HEK293T (cell line): ENCODE measurements around the gene GALNT18.

ENCODE experiments used
- CTCF ChIA-PET: fragments of 350-600 bp; formaldehyde crosslinking; extraction: SDS; loops from one replicate; lab custom pipeline; 2021; ENCODE audit warnings: antibody characterized with exemption, inconsistent platforms; lab: Yijun Ruan, JAX
- POLR2A ChIA-PET: fragments of 350-600 bp; formaldehyde crosslinking; extraction: SDS; loops from one replicate; lab custom pipeline; 2020; ENCODE audit warnings: antibody characterized with exemption, inconsistent platforms; lab: Yijun Ruan, JAX
- DNase-seq: peaks from one replicate; pipeline ENCODE4 v3.0.0; 2012; ENCODE audit warnings: mixed read lengths; ENCODE audit errors: extremely low spot score
- ARNT ChIP-seq: fragments of 450-650 bp; IDR thresholded peaks from 2 replicates; pipeline ENCODE4 v1.6.1; 2017; ENCODE audit warnings: mild to moderate bottlenecking
- BHLHE40 ChIP-seq: fragments of 450-650 bp; IDR thresholded peaks from 2 replicates; pipeline ENCODE4 v1.6.1; 2016; ENCODE audit warnings: mild to moderate bottlenecking, moderate library complexity, borderline replicate concordance
- CTBP1 ChIP-seq: fragments of 450-650 bp; IDR thresholded peaks from 2 replicates; pipeline ENCODE4 v1.6.1; 2016; ENCODE audit warnings: borderline replicate concordance
- ELF4 ChIP-seq: fragments of 450-650 bp; IDR thresholded peaks from 2 replicates; pipeline ENCODE4 v1.6.1; 2017; ENCODE audit warnings: antibody characterized with exemption
- FOXA1 ChIP-seq: fragments of 450-650 bp; IDR thresholded peaks from 2 replicates; pipeline ENCODE4 v1.6.1; 2016; ENCODE audit warnings: mild to moderate bottlenecking
- FOXK2 ChIP-seq: fragments of 450-650 bp; IDR thresholded peaks from 2 replicates; pipeline ENCODE4 v1.6.1; 2016; ENCODE audit warnings: mild to moderate bottlenecking
- FOXM1 ChIP-seq: fragments of 450-650 bp; IDR thresholded peaks from 2 replicates; pipeline ENCODE4 v1.6.1; 2017; ENCODE audit warnings: mild to moderate bottlenecking, borderline replicate concordance
- HDGF ChIP-seq: fragments of 450-650 bp; IDR thresholded peaks from 2 replicates; pipeline ENCODE4 v1.6.1; 2017; ENCODE audit warnings: antibody characterized with exemption, borderline replicate concordance
- L3MBTL2 ChIP-seq: fragments of 450-650 bp; conservative IDR thresholded peaks from 2 replicates; pipeline ENCODE4 v1.6.1; 2016; ENCODE audit warnings: mild to moderate bottlenecking
- LEF1 ChIP-seq: fragments of 450-650 bp; IDR thresholded peaks from 2 replicates; pipeline ENCODE4 v1.6.1; 2017; ENCODE audit warnings: mild to moderate bottlenecking, borderline replicate concordance
- NFRKB ChIP-seq: fragments of 450-650 bp; IDR thresholded peaks from 2 replicates; pipeline ENCODE4 v1.6.1; 2016; ENCODE audit warnings: mild to moderate bottlenecking, moderate library complexity
- SP1 ChIP-seq: fragments of 450-650 bp; IDR thresholded peaks from 2 replicates; pipeline ENCODE4 v1.6.1; 2017
- SUZ12 ChIP-seq: fragments of 450-650 bp; IDR thresholded peaks from 2 replicates; pipeline ENCODE4 v1.6.1; 2016; ENCODE audit warnings: mild to moderate bottlenecking
- TARDBP ChIP-seq: fragments of 450-650 bp; IDR thresholded peaks from 2 replicates; pipeline ENCODE4 v1.6.1; 2016
- ZNF384 ChIP-seq: fragments of 450-650 bp; IDR thresholded peaks from 2 replicates; pipeline ENCODE4 v1.6.1; 2016
- TF ChIP-seq, protein P1 (sequence below): fragments of 450-650 bp; IDR thresholded peaks from 2 replicates; pipeline ENCODE4 v1.6.1; 2016

GALNT18 gene

DNA sequence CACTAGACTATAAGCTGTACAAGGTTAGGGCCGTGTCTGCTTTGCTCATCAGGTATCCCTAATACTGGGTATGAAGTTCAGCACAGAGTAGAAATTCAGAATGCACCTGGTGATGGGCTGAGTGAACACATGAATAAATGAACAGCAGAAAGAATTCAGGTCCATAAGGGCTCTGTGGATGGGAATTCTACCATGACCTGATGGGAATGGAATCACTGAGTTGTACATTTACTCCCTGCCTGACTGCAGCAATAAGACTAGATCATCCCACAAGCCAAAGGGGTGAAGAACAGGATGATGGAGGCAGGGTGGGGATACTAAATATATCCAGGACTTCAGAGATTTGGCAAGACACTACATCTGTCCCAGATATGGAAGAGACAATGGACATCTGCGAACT lies 182.2 kb downstream of the GALNT18 start:
- ChIA-PET CTCF (no interaction called here), POLR2A (no interaction called here)
- no peak for DNase-seq
- no peak for TF ChIP-seq FOXK2
- no peak for TF ChIP-seq LEF1
- TF ChIP-seq ELF4: no peak
- TF ChIP-seq TARDBP: no peak
- TF ChIP-seq, protein P1, sequence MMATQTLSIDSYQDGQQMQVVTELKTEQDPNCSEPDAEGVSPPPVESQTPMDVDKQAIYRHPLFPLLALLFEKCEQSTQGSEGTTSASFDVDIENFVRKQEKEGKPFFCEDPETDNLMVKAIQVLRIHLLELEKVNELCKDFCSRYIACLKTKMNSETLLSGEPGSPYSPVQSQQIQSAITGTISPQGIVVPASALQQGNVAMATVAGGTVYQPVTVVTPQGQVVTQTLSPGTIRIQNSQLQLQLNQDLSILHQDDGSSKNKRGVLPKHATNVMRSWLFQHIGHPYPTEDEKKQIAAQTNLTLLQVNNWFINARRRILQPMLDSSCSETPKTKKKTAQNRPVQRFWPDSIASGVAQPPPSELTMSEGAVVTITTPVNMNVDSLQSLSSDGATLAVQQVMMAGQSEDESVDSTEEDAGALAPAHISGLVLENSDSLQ: no peak
- no peak for TF ChIP-seq SUZ12
- TF ChIP-seq CTBP1: no peak
- TF ChIP-seq SP1: no peak
- no peak for TF ChIP-seq FOXM1
- no peak for TF ChIP-seq NFRKB

DNA sequence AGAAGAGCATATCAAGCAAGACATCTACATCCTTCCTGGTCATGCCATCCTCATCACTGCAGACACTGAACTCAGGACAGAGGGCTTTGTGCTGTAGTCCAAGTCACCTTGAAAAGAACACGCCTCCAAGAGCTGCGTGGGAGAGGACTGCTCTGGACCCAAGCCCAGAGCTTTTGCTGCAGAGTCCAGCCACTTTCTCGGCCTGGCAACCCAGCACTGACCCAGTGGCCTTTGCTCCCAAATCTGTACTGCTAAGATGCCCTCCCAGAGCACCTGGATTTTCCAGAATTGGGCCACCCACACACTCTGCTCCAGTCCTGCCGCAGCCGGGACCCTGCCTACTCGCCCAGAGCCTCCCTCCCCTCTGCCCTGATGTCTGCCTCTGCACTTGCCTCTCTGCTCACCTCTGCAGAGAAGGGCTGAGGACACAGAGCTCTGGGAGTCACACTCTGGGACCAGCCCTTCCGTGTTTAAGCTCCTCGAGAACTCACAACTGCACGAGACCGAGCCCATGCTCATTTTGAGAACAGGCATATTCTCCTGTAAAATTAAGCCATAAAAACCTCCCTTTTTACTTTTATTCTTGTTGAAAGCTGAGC lies 185.0 kb downstream of the GALNT18 start:
- ChIA-PET POLR2A (no interaction called here), CTCF (no interaction called here)
- DNase-seq: no peak
- TF ChIP-seq ELF4 (no peak), CTBP1 (no peak), HDGF (no peak)
- TF ChIP-seq, protein P1: no peak

DNA sequence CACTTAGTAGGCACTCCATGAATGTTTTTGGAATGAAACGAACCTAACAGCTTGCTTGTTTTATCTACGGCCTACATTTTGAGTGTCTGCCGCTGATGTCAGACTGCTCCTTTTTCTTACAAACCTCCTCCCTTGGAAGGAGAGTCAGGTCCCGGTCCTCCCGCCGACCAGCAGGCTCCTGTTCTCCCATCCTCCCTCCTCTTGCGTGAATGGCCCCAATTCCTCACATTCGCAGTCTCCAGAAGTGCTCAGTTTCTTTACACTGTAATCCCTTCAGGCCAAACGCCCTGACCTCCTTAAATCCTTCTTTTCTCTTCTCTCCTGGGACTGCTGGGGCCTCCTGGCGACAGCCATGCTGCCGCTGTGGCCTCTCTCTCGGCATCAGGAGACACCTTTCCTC lies 186.2 kb downstream of the GALNT18 start:
- POLR2A ChIA-PET: no interaction called here

DNA sequence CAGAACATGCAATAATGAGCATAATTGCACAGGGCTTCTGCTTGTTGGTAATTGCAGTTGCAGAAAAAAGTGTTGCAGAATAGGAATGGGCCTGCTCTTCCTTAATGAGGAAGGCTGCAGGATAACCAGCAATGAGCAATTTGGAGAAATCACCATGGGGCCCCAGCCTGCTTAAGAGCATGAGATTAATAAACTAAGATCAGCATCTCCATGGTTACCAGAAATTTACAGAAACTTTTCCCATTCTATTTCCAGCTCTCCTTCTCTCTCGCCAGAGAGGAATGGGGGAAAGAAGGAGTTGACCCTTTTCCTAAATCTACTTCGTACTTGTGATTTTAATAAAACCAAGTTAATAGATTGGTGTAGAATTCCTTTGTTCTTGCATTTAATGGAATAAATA lies 187.8 kb downstream of the GALNT18 start:
- ChIA-PET CTCF (no interaction called here), POLR2A (no interaction called here)
- TF ChIP-seq, protein P1: no peak
- TF ChIP-seq LEF1 (no peak), TARDBP (no peak), ARNT (no peak), ZNF384 (no peak), FOXM1 (no peak), L3MBTL2 (no peak), SUZ12 (no peak), BHLHE40 (no peak), FOXK2 (no peak)
- no peak for DNase-seq

More for the DNA sequence above, 186.2 kb downstream of the GALNT18 start:
- TF ChIP-seq ARNT (no peak), SP1 (no peak), HDGF (no peak), FOXK2 (no peak), SUZ12 (no peak), BHLHE40 (no peak), L3MBTL2 (no peak), CTBP1 (no peak), ELF4 (no peak), LEF1 (no peak), TARDBP (no peak), FOXA1 (no peak), FOXM1 (no peak), ZNF384 (no peak), NFRKB (no peak)
- TF ChIP-seq, protein P1: no peak
- DNase-seq: no peak
- CTCF ChIA-PET: no interaction called here

DNA sequence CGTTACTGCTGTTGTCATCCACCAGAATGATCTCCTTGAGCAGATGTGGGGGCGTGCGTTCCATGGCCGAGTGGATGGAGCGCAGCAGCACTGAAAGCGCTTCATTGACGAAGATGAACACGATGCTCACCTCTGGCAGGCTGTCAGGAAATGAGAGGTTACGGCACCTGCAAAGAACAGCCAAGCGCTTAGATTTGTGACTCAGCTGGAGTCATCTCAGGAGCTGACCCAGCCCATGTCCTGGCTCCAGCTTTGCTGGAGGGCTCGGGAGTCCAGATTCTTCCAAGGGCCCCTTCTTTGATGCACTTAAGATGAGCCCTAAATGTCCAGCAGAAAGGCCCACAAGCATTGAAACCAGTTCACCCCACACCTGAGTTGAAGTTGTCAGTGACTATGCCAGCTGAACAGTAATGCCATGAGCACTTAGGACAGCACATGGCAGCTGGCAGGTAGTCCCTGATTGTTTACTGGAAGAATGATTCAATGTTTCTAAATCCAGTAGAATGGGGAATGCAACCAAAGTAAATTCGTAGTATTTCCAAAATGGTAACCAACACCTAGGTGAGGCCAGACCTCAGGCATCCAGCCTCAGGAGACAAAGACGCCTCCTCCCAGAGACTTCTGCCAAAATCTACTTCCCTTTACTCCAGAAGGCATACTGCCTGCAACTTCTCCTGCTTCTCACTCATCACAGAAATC lies 189.0 kb downstream of the GALNT18 start:
- DNase-seq: no peak
- POLR2A ChIA-PET: no interaction called here
- CTCF ChIA-PET: interaction anchor here (0.6 kb wide), 1 partner anchor 522 kb away, joined by 3 read pairs; no protein-coding TSS in a partner anchor
- TF ChIP-seq FOXK2 (no peak), ELF4 (no peak), SP1 (no peak), NFRKB (no peak), SUZ12 (no peak), TARDBP (no peak), L3MBTL2 (no peak), LEF1 (no peak), HDGF (no peak)

DNA sequence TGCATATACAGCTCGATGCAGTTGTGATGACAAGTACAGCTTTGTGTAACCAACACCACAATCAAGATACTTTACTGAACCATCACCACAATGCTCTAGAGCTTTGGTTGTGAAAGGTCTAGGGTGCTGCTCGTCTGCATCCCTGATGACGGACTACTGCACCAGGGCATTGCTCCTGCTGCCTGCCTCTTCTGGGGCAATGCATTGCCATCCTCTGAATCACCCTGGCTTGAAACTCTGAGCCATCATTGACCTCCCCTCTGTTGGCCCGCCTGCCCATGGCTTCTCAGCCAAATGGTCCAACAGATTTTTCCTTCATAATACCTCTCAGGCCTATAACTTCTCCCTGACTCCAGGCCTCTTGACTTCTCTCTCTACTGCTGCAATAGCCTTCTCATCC lies 191.4 kb downstream of the GALNT18 start:
- POLR2A ChIA-PET: no interaction called here
- DNase-seq: no peak
- no peak for TF ChIP-seq FOXM1
- CTCF ChIA-PET: no interaction called here
